GM19023 (cell line): ENCODE results near the gene MALRD1.

Experiments
- ATAC-seq: cut with Tn5 transposase; IDR thresholded peaks from one replicate; pipeline ENCODE4 v1.9.1; 2021; ENCODE audit warnings: mild to moderate bottlenecking, moderate library complexity; ENCODE audit not compliant: unreplicated experiment

MALRD1 gene

GRCh38 chr10:19212590-19212989 is 164.0 kb downstream of the MALRD1 start:
- ATAC-seq, result no peak

DNA sequence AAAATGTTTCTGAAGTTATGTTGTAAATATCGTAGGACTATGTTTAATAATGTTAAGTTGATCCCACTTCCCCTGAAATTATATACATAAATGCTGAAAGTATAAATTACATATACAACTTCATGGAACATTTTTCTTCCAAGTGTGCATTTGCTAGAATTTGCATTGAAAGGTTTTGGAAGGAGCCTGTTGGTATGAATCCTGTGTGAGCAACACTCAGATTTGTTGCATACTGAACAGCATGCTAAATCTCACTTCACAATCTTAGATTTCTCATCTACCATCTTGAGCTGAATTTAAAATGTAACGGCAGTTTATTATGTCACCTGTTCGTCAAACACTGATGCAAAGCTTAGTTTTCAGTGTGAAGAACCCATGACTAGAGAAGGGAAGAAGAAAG is 172.6 kb downstream of the MALRD1 start:
- no peak for ATAC-seq

GRCh38 chr10:19226025-19226424 is 177.4 kb downstream of the MALRD1 start:
- no peak for ATAC-seq

DNA sequence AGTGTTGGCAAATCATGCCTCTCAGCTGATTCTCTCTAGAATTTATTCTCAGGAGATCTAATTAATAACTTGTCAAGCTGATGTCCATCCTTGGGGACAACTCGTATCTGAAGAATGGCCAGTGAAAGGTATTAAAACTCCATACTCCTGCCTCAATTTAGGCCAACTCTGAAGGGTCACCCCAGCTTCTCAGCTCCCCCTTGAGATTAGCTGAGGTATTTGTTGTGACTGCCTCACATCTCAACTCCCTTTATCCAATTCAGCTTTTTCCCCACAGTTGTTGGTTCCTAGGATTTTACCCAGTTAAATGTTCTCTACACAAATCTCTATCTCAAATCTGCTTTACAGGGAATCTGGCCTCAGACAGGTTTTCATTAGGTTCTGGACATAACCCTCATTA is 182.4 kb downstream of the MALRD1 start:
- no peak for ATAC-seq

DNA sequence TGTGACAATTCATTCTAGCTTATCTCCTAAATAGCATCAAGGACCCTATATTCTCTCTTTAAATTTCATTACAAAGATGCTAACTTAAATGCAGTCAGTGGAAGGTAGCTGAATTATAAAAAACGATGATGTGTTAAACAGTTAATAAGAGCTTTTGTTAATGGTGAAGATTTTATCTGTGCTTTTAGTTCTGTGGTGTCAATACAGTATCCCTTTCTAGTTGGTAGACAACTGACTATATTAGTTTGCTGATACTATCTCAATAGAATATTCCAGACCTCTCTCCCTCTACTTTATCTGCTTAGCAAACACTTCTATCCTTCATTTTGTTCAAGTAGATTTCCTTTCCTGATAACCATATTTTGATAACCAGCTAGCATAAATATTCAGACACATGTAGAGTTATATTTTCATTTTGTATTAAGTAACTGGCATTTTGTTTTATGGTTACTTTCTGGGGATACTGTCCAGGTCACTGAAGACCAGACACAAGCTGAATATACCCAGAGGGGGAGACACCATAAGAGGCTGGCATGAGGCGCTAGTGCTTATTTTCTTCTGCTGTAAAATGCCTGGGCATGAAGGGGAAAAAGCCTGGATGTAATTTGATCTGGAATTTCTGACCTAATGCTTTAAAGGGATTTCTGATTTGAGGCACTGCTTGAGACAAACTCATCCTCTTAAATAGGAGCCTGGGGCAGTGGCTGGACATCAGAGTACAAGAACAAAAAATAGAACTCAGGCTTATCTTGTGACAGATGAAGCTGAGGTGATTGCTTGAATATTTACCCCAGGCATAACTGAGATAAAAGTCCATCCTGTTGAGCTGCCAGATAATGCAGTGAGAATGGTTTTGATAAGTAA is 197.5 kb downstream of the MALRD1 start:
- no peak for ATAC-seq

DNA sequence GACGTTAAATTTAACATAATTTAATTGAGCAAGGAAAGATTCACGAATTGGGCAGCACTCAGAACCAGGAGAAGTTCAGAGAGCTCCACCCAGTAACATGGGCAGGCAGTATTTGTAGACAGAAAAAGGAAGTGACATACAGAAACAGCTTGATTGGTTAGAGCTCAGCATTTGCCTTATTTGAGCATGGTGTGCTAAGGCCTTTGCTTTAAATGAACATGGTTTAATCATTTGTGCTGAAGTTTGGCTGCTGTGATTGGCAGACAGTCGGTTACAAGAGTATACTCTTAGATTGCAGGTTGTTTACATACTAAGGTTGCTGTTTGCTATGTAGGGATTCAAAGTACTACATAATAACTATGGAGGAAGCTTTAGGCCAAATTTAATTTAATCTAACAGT is 199.2 kb downstream of the MALRD1 start:
- no peak for ATAC-seq

GRCh38 chr10:19250546-19250945 is 201.9 kb downstream of the MALRD1 start:
- ATAC-seq, result no peak

DNA sequence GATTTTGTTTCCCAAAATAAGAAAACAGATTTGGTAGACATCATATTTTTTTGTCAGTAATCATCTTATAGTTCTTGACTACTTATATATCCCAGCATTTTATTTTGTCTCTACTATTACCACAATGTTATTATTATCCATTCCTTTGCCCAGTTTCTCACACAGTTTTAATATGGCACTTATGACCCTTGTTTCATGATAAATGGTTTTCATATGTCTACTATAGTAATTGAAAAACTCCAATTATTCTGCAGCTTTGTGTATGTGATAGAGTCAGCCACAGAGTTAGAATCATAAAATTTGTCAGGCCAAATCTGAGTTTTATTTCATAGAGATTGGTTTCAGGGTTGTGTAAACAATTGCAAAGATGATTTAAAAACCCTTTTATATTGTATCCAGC is 203.9 kb downstream of the MALRD1 start:
- ATAC-seq, result no peak

DNA sequence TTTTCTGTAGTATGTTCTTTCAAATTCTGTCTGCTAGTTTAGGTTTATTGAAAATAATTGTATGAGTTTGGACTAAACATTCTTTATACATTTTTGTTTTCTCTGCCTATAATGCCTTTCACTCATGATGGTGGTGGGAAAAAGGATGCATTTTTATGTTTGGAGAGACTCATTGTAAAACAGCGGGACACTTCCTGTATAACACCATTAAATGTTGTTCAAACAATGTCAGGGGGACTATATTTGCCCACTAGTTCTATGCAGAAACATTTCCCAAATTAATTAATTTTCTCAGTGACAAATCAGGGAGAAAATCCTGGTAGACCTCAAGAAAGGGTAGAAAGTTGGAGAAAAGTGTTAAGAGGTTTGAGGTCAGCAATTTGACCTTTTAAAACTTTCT is 207.7 kb downstream of the MALRD1 start:
- no peak for ATAC-seq

DNA sequence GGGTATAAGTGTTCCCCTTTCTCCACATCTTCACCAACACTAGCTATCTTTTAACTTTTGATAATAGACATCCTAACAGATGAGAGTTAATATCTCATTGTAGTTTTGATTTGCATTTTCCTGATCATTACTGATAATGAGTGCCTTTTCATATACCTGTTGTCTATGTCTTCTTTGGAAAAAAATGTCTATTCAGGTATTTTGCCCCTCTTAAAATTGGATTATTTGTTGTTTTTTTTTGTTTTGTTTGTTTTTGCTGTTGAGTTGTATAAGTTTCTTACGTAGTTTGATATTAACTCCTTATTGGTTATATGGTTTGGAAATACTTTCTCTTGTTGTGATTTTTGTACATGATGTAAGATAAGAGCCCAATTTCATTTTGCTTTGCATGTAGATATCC is 214.7 kb downstream of the MALRD1 start:
- ATAC-seq, result no peak

DNA sequence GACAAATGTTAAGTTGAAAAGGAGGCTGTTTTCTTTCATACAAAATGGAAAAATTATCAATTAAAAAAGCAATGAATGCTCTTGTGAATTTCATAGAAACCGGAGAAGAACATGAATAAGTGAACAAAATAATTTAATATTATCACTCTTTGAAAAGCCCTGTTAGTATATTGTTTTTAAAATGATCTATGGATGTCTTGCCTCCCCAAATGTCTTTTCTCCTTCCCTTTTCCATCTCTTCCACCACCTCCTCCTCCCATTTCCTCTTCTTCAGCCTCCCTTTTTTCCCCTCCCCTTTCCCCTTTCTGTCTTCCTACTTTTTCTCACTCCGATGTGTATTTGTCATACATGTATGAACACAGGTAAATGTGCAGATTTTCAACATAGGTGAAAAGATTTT is 234.7 kb downstream of the MALRD1 start:
- no peak for ATAC-seq

GRCh38 chr10:19283786-19284185 is 235.2 kb downstream of the MALRD1 start:
- no peak for ATAC-seq

- no peak for ATAC-seq
These were observed 242.2 kb downstream of the MALRD1 start for GRCh38 chr10:19290770-19291169.

DNA sequence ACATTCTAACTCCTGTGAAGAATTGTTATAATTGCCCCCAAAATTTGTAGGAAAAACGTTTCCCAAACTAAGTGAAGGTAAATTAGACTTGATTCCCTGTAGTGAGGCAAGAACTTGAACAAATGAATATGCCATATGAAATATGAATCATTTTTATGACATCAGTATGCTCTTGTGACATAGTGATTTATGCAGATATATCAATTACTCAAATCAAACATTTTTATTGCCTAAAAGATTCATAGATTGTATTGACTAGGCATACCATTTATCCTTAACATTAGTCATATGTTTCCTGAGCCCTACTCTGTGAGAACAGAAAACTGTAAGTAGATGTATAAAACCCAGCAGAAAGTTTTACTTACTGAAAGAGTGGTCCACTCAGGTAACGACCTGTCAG is 245.6 kb downstream of the MALRD1 start:
- no peak for ATAC-seq

- ATAC-seq, result no peak
These were observed 251.0 kb downstream of the MALRD1 start for GRCh38 chr10:19299645-19300044.

GRCh38 chr10:19302117-19302516 is 253.5 kb downstream of the MALRD1 start:
- ATAC-seq, result no peak

DNA sequence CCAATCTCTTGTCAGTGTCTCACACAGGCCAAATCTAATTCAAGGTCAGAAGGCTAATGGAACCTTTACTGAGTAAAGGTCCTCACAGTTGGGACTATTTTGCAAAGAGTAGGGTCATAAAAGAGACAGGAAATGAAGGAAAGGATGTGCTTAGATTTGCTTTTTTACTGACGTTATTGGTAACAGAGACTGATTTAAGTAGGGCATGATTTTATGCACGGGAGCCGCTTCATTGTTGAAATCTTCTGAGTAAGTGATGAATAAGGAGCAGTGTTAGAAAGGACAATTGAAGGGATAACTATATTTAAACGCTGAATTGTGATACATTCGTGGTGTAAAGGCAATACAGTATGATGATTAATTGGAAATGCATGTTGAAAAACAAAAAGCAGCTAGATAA is 261.5 kb downstream of the MALRD1 start:
- ATAC-seq, result no peak

GRCh38 chr10:19316204-19316870 is 267.7 kb downstream of the MALRD1 start:
- ATAC-seq, result no peak

DNA sequence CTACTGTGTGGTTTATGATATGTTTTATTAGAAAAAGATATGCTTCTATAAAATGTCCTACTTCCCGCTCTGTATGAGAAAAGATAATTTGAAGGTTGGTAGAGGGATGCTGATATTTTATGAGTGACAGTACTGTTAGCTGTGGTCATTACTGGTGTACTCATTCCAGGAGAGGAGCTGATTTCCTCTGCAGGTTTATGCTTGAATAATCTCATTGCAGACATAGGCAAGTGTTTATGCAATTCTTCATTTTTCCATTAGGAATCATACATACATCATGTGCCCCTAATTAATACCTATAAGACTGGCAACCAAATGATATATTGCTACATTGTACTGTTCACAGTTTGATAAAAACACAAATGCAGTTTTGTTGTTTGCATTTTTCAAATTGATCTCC is 269.4 kb downstream of the MALRD1 start:
- ATAC-seq, result no peak

- ATAC-seq, result no peak
These were observed 277.0 kb downstream of the MALRD1 start for GRCh38 chr10:19325581-19325980.

DNA sequence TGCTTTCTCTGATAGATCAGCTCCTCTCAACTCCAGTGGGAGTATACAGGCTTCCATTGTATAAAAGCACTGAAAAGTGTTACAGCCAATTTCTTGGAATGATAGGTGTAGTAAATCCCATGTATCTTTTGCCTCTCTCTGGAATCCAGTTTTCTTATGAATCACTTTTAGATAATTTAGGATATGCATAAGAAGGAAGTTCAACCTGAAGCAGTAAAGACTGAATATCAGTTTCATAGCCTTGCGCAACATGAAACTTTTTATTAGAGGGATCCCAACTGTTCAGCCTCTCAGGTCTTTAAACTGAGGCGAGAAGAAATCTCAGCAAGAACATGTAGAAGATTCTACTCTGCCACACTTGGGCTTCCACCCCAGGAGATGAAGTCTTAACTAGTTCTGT is 280.0 kb downstream of the MALRD1 start:
- no peak for ATAC-seq

DNA sequence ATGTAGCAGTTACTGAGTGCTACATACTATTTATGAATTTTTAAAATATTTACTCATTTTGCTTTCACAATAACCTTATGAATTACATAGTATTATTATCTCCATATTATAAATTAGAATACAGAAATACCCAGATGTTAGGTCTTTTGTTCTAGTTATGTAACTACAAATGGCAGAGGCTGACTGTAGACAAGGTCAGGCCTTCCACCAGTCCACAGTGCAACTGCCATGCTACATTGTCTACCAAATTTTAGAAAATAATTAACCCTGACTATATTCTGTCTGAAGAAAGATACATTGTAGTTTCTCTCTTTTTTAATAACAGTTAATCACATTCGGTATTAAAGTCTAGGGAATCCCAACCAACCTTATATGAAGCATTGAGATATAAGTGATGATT is 280.9 kb downstream of the MALRD1 start:
- no peak for ATAC-seq
